K562 treated with DMSO at 1 percent for 48 hours (cell line): ENCODE data around the gene ARF5. TPM values are rescaled to one million over a fixed set of nuclear protein-coding genes. Genes with fewer than 3 reads are reported as not detected.

Experiments used
- total RNA-seq: library from RNA; unstranded; fragments of 300-600 nt; gene quantifications from 2 replicates; pipeline ENCODE4 v1.2.3, GENCODE V29; 2022; ENCODE audit warnings: low replicate concordance; ENCODE audit errors: extremely low read depth

ARF5 gene
- total RNA-seq, result not detected in 2 replicates

DNA sequence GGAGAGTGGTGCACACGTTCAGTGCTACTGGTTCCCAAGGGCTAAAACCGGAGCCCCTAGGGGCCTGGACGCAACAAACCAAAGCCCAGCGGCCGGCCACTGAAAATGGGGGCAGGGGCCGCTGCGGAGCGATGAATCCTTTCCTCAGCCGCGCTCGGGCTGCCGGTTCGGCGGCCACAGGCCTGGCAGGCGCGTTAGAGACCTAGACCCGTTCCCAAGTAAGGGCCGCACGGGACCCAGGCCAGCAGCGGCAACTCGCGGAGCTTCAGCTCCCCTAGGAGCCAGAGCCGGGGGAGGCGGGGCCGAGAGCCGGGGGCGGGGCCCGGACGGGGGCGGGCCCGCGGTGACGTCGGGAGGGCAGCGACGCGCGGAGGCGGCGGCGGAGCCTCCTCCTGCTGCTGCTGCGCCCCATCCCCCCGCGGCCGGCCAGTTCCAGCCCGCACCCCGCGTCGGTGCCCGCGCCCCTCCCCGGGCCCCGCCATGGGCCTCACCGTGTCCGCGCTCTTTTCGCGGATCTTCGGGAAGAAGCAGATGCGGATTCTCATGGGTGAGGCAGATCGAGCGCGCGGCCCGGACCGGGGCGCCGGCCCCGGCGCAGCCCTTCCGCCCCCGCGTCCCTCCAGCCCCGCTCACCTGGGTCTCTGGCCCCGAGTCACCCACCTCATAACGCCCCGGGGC is at the start of gene ARF5:
Gene ARF5 (plus strand): TSS at position 393 of the 678 bp plus-strand sequence. CDS start 88 bp downstream, at position 481.

DNA sequence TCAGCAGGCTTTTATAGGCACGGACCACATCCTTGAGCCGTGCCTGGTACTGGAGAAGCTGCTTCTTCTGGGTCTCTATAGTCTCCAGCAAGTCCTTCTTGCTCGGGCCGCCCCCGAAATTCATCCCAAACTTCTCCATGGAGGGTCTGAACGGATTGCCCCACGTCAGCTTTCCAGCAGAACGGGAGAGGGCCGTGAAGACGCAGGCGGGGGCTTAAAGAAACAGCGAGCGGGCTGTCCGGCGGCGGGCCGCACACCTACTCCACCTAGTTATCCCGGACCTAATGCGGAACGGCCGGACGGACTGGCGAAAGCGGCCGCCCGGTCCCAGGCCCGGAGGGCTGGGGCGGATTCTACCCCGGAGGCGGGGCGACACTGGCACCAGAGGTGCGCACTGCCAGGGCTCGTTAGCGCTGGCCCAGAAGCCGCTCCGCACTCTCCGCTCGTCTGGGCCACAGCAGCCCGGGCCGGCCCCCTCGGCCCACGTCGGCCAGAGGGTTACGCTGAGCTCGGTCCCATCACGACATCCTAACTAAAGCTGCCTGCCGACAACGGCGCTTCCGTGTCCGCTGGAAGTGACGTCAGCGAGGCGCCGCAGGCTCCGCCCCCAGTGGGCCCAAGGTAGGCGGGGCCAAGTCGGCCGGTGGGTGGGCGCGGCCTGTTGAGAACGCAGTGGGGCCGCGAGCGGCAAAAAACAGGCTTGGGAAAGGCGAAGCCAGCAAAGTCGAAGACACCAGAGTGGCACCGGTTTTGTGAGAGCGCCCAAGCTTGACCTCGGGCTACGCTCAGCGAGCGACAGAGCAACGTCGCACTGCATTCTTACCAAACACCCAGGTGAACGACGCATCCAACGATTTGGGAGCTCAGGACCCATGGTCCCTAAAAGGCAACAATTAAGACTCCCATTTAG is 2.9 kb upstream of the ARF5 start, which contains the start of gene GCC1:
Gene GCC1 (minus strand): TSS at position 553 of the 910 bp plus-strand sequence. CDS start 414 bp downstream, at position 139.

DNA sequence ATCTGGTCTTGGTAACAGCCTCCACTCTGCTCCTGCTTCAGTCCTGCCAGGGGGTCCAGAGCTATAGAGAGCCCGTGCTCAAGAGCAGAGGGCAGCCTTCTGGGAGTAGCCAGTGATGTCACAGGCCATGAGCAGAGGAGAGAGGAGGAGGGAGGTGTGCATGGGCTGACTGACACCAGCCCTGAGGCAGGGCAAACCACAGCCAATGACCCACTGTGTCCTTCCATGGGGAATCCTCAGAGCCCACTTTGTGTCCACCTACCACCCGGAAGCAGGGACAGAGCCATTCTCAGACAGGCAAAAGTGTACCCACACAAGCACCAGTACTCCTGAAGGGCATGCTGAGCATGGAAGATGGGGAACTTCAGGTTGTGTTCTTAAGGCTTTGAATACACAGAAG is 29.8 kb downstream of the ARF5 start, which contains the start of gene PAX4:
Gene PAX4 (minus strand): TSS at position 101 of the 400 bp plus-strand sequence. CDS start 2,214 bp downstream, outside the sequence.

Other genes starting within 250 kb of the ARF5 start
- not detected in 2 replicates for gene ZNF800, start 195.7 kb upstream of the ARF5 start, total RNA-seq
- not detected in 2 replicates for gene GCC1, start 2.8 kb upstream of the ARF5 start, total RNA-seq
- not detected in 2 replicates for gene FSCN3, start 5.3 kb downstream of the ARF5 start, total RNA-seq
- not detected in 2 replicates for gene PAX4, start 29.7 kb downstream of the ARF5 start, total RNA-seq
- 597 and 1,390 TPM in 2 replicates for gene SND1, start 63.8 kb downstream of the ARF5 start, total RNA-seq